Gastrocnemius medialis (tissue), 4 donors: Measurements from ENCODE around the gene RHBDD1. TPM values are rescaled to one million over a fixed set of nuclear protein-coding genes. Genes with fewer than 3 reads are reported as not detected.
A peak's percentile ranks its signal among the peaks of the same experiment; 100 is the strongest.

Experiments
- ATAC-seq, 2 donors: fragments of 150-250 bp; one replicate each; pipeline ENCODE4 v1.9.1; 2016
- DNase-seq, 2 donors: peaks; one replicate each; pipeline ENCODE4 v3.0.0-alpha.2; 2019
- H3K27ac ChIP-seq, 4 donors: fragments of 200-600 bp; sonication (generic); 1 replicate in 1 of 4; 2 replicates in 3 of 4; pipeline ENCODE4 v1.5.1; 2016 to 2018; ENCODE audit warnings: mild to moderate bottlenecking in 2 of 4, moderate library complexity in 1 of 4
- H3K27me3 ChIP-seq, 3 donors: fragments of 200-600 bp; sonication (generic) in 2 of 3; 1 replicate in 1 of 3; 2 replicates in 2 of 3; pipeline versions ENCODE4 v1.5.1 to v1.6.0; 2016 to 2019; ENCODE audit warnings: mild to moderate bottlenecking in 1 of 3, moderate library complexity in 1 of 3
- H3K36me3 ChIP-seq, 2 donors: fragments of 200-600 bp; sonication (generic) in 1 of 2; one replicate each; pipeline ENCODE4 v1.5.1; 2017 to 2018
- H3K4me1 ChIP-seq, 2 donors: fragments of 200-600 bp; sonication (generic) in 1 of 2; one replicate each; pipeline ENCODE4 v1.5.1; 2016 to 2017; ENCODE audit warnings: mild to moderate bottlenecking in 2 of 2
- H3K4me3 ChIP-seq, 4 donors: fragments of 200-600 bp; sonication (generic) in 3 of 4; 1 replicate in 1 of 4; 2 replicates in 3 of 4; pipeline ENCODE4 v1.5.1; 2016 to 2019; ENCODE audit warnings: mild to moderate bottlenecking in 2 of 4
- H3K9me3 ChIP-seq, 3 donors: fragments of 200-600 bp; sonication (generic) in 2 of 3; 1 replicate in 1 of 3; 2 replicates in 2 of 3; pipeline ENCODE4 v1.5.1; 2016 to 2019
- CTCF ChIP-seq, 5 experiments: fragments of 450-650 bp in 3 of 5; fragments of 200-600 bp in 2 of 5; sonication (generic) in 2 of 5; IDR thresholded peaks in 4 of 5; conservative IDR thresholded peaks in 1 of 5; 1 replicate in 4 of 5; 2 replicates in 1 of 5; pipeline ENCODE4 v1.5.1; 2016 to 2019; ENCODE audit warnings: antibody characterized with exemption in 5 of 5, mild to moderate bottlenecking in 3 of 5, moderate library complexity in 3 of 5
- POLR2A ChIP-seq, 2 donors: fragments of 450-650 bp; IDR thresholded peaks; one replicate each; pipeline ENCODE4 v1.6.1; 2017; ENCODE audit warnings: antibody characterized with exemption in 2 of 2, mild to moderate bottlenecking in 2 of 2, moderate library complexity in 2 of 2
- in situ Hi-C, 4 donors: fragments of 200-750 bp; cut with MboI; loops; one replicate each; pipeline versions ENCODE4 v1.15.0 to v1.8.0; 2017; ENCODE audit warnings: low sequenced_read_pairs in 4 of 4
- intact Hi-C: fragments of 100-400 bp; cut with DNase I; formaldehyde crosslinking; loops from one replicate; pipeline ENCODE4 v1.15.1; 2023; ENCODE audit warnings: low total_unique reads
- total RNA-seq, 4 donors: library from RNA; depleted of rRNA; stranded (reverse); fragments of >200 nt; gene quantifications; one replicate each; pipeline versions ENCODE4 v1.1.0 to v1.2.3, GENCODE V29; 2016

Gene RHBDD1
- total RNA-seq, 4 donors from 2014 or later, result 6.2 to 14.2 (median 8.7) TPM

- H3K4me3 ChIP-seq, result peak overlapping the region in 2 of 4 donors; percentile 79 to 94
Measured at GRCh38 chr2:226837334-226837733, 1.5 kb downstream of the RHBDD1 start.

GRCh38 chr2:226837787-226838603, 2.1 kb downstream of the RHBDD1 start:
- Histone ChIP-seq H3K36me3 (no peaks in the 10 kb centered on the region), H3K4me3 (no peak overlapping the region), H3K9me3 (no peaks in the 10 kb centered on the region), H3K4me1 (peaks cover 25 to 40% of the 10 kb centered on the region in 2 donors), H3K27me3 (no peaks in the 10 kb centered on the region), H3K27ac (no peak overlapping the region)
- in situ Hi-C loops, result no loop called here
- TF ChIP-seq POLR2A (IDR thresholded peaks at IDR 0.05) (no peak), CTCF (IDR thresholded peaks at IDR 0.05 in 4 of 5, conservative IDR thresholded peaks at IDR 0.05 in 1 of 5) (no peak)
- intact Hi-C loops, result loop anchor here (10.0 kb wide), 1 partner anchor 147 kb away; no protein-coding TSS in a partner anchor
- DNase-seq (no peak), ATAC-seq (no peak)

More at GRCh38 chr2:226837334-226837733, 1.5 kb downstream of the RHBDD1 start:
- Histone ChIP-seq H3K27ac (peak overlapping the region in 2 of 4 donors; percentile 97 to 99), H3K36me3 (no peaks in the 10 kb centered on the region), H3K27me3 (no peaks in the 10 kb centered on the region), H3K9me3 (no peaks in the 10 kb centered on the region), H3K4me1 (peaks cover 25 to 40% of the 10 kb centered on the region in 2 donors)
- in situ Hi-C loops, result no loop called here
- ATAC-seq (no peak), DNase-seq (no peak)
- intact Hi-C loops, result loop anchor here (10.0 kb wide), 1 partner anchor 147 kb away; no protein-coding TSS in a partner anchor
- no peak for TF ChIP-seq POLR2A (IDR thresholded peaks at IDR 0.05)
- no peak for TF ChIP-seq CTCF (IDR thresholded peaks at IDR 0.05 in 4 of 5, conservative IDR thresholded peaks at IDR 0.05 in 1 of 5)

GRCh38 chr2:226838722-226839121, 2.9 kb downstream of the RHBDD1 start:
- Histone ChIP-seq H3K27ac (no peak overlapping the region), H3K4me1 (peaks cover 23 to 32% of the 10 kb centered on the region in 2 donors), H3K27me3 (no peaks in the 10 kb centered on the region), H3K36me3 (no peaks in the 10 kb centered on the region), H3K9me3 (no peaks in the 10 kb centered on the region), H3K4me3 (no peak overlapping the region)
- ATAC-seq, result no peak
- in situ Hi-C loops, result no loop called here
- TF ChIP-seq POLR2A (IDR thresholded peaks at IDR 0.05) (no peak), CTCF (IDR thresholded peaks at IDR 0.05 in 4 of 5, conservative IDR thresholded peaks at IDR 0.05 in 1 of 5) (no peak)
- DNase-seq, result no peak
- intact Hi-C loops, result loop anchor here (10.0 kb wide), 1 partner anchor 146 kb away; no protein-coding TSS in a partner anchor

GRCh38 chr2:226839161-226839560, 3.3 kb downstream of the RHBDD1 start:
- ATAC-seq (no peak), DNase-seq (no peak)
- no peaks in the 10 kb centered on the region for H3K27me3 ChIP-seq
- no peaks in the 10 kb centered on the region for H3K9me3 ChIP-seq
- H3K27ac ChIP-seq, result no peak overlapping the region
- no peak overlapping the region for H3K4me3 ChIP-seq
- no peaks in the 10 kb centered on the region for H3K36me3 ChIP-seq
- in situ Hi-C loops (no loop called here), intact Hi-C loops (loop anchor here (10.0 kb wide), 1 partner anchor 146 kb away; no protein-coding TSS in a partner anchor)
- peaks cover 19 to 30% of the 10 kb centered on the region in 2 donors for H3K4me1 ChIP-seq
- TF ChIP-seq POLR2A (IDR thresholded peaks at IDR 0.05) (no peak), CTCF (IDR thresholded peaks at IDR 0.05 in 4 of 5, conservative IDR thresholded peaks at IDR 0.05 in 1 of 5) (no peak)
